Aorta (tissue), 5 donors: ENCODE results near the gene DENND1C. TPM values are rescaled to one million over a fixed set of nuclear protein-coding genes. Genes with fewer than 3 reads are reported as not detected.

ENCODE experiments used
- ATAC-seq: fragments of 200-7000 bp; cut with Tn5 transposase; one replicate; pipeline ENCODE4 v1.9.1; 2022; ENCODE audit warnings: moderate library complexity; ENCODE audit not compliant: low FRiP score
- DNase-seq, 2 donors: peaks; one replicate each; pipeline ENCODE4 v3.0.0-alpha.2; 2020
- H3K27ac ChIP-seq, 2 donors: one replicate each; pipeline ENCODE4 v1.5.1; 2013; ENCODE audit warnings: low read length in 2 of 2, mild to moderate bottlenecking in 2 of 2, moderate library complexity in 2 of 2, control low read depth in 1 of 2, inconsistent platforms in 1 of 2, low read depth in 1 of 2
- H3K27me3 ChIP-seq, 2 donors: one replicate each; pipeline ENCODE4 v1.6.1; 2013; ENCODE audit warnings: control low read depth in 1 of 2, low read length in 1 of 2, mild to moderate bottlenecking in 1 of 2, moderate library complexity in 1 of 2; ENCODE audit not compliant: insufficient read depth in 2 of 2, control insufficient read depth in 1 of 2
- H3K36me3 ChIP-seq, 2 donors: one replicate each; pipeline ENCODE4 v1.6.1; 2013; ENCODE audit warnings: control low read depth in 1 of 2, low read length in 1 of 2, mild to moderate bottlenecking in 1 of 2; ENCODE audit not compliant: insufficient read depth in 2 of 2, control insufficient read depth in 1 of 2
- H3K4me1 ChIP-seq, 2 donors: one replicate each; pipeline ENCODE4 v1.6.1; 2013; ENCODE audit warnings: low read length in 2 of 2, control low read depth in 1 of 2, mild to moderate bottlenecking in 1 of 2, moderate library complexity in 1 of 2; ENCODE audit not compliant: insufficient read depth in 2 of 2, control insufficient read depth in 1 of 2
- H3K4me3 ChIP-seq, 2 donors: one replicate each; pipeline ENCODE4 v1.5.1; 2013; ENCODE audit warnings: low read length in 2 of 2, control low read depth in 1 of 2, mild to moderate bottlenecking in 1 of 2
- H3K9me3 ChIP-seq: one replicate; pipeline ENCODE4 v1.6.1; 2013; ENCODE audit warnings: mild to moderate bottlenecking, low read length; ENCODE audit not compliant: control insufficient read depth
- WGBS, 2 donors: extraction: QIAGEN DNeasy Blood & Tissue Kit; methylation state at CpG; one replicate each; pipeline ENCODE4 v1.1.7; 2013; 5-methylcytosine and 5-hydroxymethylcytosine counted together
- intact Hi-C, 2 donors: fragments of 100-400 bp; cut with DNase I; formaldehyde crosslinking; loops; one replicate each; pipeline versions ENCODE4 v1.14.2 to v1.15.0; 2022
- polyA plus RNA-seq, 2 donors: library from polyadenylated mRNA; stranded (reverse); fragments of 200-250 nt; gene quantifications; one replicate each; pipeline ENCODE4 v1.2.3, GENCODE V29; 2013
- total RNA-seq, 2 donors: library from RNA; stranded (reverse); fragmentation: NEBNext Ultra II Directional; extraction: Animal tissue kit (Norgen Biotek cat#: 25700); gene quantifications; one replicate each; pipeline ENCODE4 v1.2.1, GENCODE V29; 2021
- donor health status: healthy with polysubstance abuse.
- donor health status: Bipolar disorder and iron deficiency.
- donor health status: DM: no; HTN: no; CAD: no.
- donor health status: DM: no; HTN: no; CAD: no.
- donor health status: DM: yes; HTN: yes; CAD: no.

DENND1C gene
- total and polyA plus RNA-seq, 4 donors, result 0.20 to 7.6 (median 2.9) TPM

DNA sequence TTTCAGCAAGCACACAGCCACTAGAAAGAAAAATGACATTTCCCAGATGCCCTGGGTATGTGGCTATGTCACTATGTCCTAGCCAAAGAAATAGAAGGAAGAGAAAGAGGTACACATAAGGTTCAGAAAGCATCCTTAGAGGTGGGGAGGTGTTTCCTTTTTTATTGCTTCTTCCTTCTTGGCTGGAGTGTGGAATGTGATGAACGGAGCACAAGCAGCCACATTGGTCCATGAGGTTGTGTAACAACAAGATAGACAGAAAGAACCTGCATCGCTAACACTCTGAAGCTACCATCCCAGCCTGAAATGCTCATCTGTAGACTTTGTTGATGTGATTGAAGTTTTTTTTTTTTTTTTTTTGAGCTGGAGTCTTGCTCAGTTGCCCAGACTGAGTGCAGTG is 28.7 kb downstream of the DENND1C start:
- H3K4me1 ChIP-seq, result no peaks in the 10 kb centered on the region
- H3K9me3 ChIP-seq, result no peaks in the 10 kb centered on the region
- 94 to 97% methylated on average over 2 of the region's 2 CpGs for WGBS, 2 donors
- intact Hi-C loops, result no loop called here
- no peak overlapping the region for H3K4me3 ChIP-seq
- H3K36me3 ChIP-seq, result peaks cover 3 to 8% of the 10 kb centered on the region in 2 donors
- no peaks in the 10 kb centered on the region for H3K27me3 ChIP-seq
- DNase-seq, result no peak
- no peak for ATAC-seq
- no peak overlapping the region for H3K27ac ChIP-seq

- Histone ChIP-seq H3K4me1 (no peaks in the 10 kb centered on the region), H3K4me3 (no peak overlapping the region), H3K9me3 (no peaks in the 10 kb centered on the region), H3K27ac (no peak overlapping the region), H3K27me3 (no peaks in the 10 kb centered on the region), H3K36me3 (peaks cover 4 to 8% of the 10 kb centered on the region in 2 donors)
- intact Hi-C loops, result no loop called here
- DNase-seq (no peak), ATAC-seq (no peak)
- 96 to 97% methylated on average over 19 of the region's 19 CpGs for WGBS, 2 donors
These were observed 29.4 kb downstream of the DENND1C start for GRCh38 chr19:6452223-6452614.

GRCh38 chr19:6451583-6452222 is 29.9 kb downstream of the DENND1C start:
- Histone ChIP-seq H3K27me3 (no peaks in the 10 kb centered on the region), H3K27ac (no peak overlapping the region), H3K36me3 (peaks cover 4 to 8% of the 10 kb centered on the region in 2 donors), H3K9me3 (no peaks in the 10 kb centered on the region), H3K4me1 (no peaks in the 10 kb centered on the region), H3K4me3 (no peak overlapping the region)
- no peak for ATAC-seq
- intact Hi-C loops, result no loop called here
- no peak for DNase-seq
- 93 to 94% methylated on average over 7 of the region's 7 CpGs for WGBS, 2 donors

GRCh38 chr19:6450166-6450565 is 31.4 kb downstream of the DENND1C start:
- ATAC-seq, result no peak
- no peak for DNase-seq
- Histone ChIP-seq H3K4me1 (no peaks in the 10 kb centered on the region), H3K9me3 (no peaks in the 10 kb centered on the region), H3K27ac (no peak overlapping the region), H3K4me3 (no peak overlapping the region), H3K27me3 (no peaks in the 10 kb centered on the region), H3K36me3 (peaks cover 4 to 5% of the 10 kb centered on the region in 2 donors)
- intact Hi-C loops, result no loop called here
- 96 to 99% methylated on average over 5 of the region's 5 CpGs for WGBS, 2 donors

- peaks cover 0 to 6% of the 10 kb centered on the region in 2 donors for H3K36me3 ChIP-seq
- ATAC-seq, result no peak
- no peak overlapping the region for H3K4me3 ChIP-seq
- 92 to 94% methylated on average over 3 of the region's 3 CpGs for WGBS, 2 donors
- intact Hi-C loops, result no loop called here
- H3K4me1 ChIP-seq, result no peaks in the 10 kb centered on the region
- H3K27ac ChIP-seq, result no peak overlapping the region
- H3K9me3 ChIP-seq, result no peaks in the 10 kb centered on the region
- no peaks in the 10 kb centered on the region for H3K27me3 ChIP-seq
- DNase-seq, result no peak
These were observed 33.5 kb downstream of the DENND1C start for GRCh38 chr19:6448045-6448444.

GRCh38 chr19:6446452-6446851 is 35.1 kb downstream of the DENND1C start:
- 94 to 95% methylated on average over 3 of the region's 3 CpGs for WGBS, 2 donors
- DNase-seq (no peak), ATAC-seq (no peak)
- intact Hi-C loops, result no loop called here
- Histone ChIP-seq H3K4me3 (no peak overlapping the region), H3K36me3 (peaks cover 0 to 4% of the 10 kb centered on the region in 2 donors), H3K27ac (no peak overlapping the region), H3K4me1 (no peaks in the 10 kb centered on the region), H3K27me3 (no peaks in the 10 kb centered on the region), H3K9me3 (no peaks in the 10 kb centered on the region)

DNA sequence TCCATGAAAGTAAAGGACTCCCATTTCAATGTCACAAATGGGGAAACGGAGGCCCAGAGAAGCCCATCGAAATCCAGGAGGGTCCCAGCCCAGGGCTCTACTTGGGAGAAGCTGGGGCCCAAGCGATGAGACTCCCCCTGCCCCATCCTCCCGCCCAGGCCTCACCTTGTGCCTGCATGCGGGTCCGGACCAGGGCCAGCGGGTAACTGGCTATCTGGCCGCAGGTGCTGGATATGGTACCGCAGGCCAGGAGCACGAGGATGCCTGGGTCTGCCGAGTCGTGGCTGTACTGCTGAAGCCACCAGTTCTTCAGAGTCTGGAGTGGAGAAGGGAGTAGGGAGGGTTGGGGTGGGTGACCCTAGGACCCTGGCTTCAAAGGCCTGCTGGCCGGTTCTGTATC is 37.6 kb downstream of the DENND1C start:
- intact Hi-C loops, result no loop called here
- Histone ChIP-seq H3K27ac (no peak overlapping the region), H3K27me3 (no peaks in the 10 kb centered on the region), H3K4me1 (no peaks in the 10 kb centered on the region), H3K4me3 (no peak overlapping the region), H3K9me3 (no peaks in the 10 kb centered on the region), H3K36me3 (peaks cover 0 to 4% of the 10 kb centered on the region in 2 donors)
- ATAC-seq, result no peak
- no peak for DNase-seq
- 90 to 92% methylated on average over 13 of the region's 13 CpGs for WGBS, 2 donors

DNA sequence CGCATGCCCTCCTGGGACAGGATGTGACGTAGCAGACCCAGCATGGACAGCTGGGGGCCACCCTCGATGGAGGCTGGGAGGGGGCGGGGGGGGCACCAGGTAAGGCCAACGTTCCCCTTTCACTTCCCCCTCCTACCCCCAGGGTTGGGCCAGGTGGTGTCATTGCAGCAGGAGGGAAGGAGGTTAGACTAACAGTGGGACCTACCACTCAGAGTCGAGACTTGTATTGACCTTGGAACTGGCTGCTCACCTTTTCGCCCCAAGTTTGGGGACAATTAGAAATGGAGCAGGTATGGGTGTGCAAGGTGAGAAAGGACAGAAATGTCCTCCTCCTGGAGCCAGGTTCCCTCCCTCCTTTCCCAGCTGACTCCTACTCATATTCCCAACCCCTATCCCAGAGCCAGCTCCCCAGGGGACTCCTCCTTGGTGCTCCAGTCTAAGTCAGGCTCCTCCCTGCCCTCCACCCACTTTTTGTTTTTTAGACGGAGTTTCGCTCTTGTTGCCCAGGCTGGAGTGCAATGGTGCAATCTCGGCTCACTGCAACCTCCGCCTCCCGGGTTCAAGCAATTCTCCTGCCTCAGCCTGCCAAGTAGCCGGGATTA is 39.4 kb downstream of the DENND1C start:
- Histone ChIP-seq H3K4me3 (no peak overlapping the region), H3K27ac (no peak overlapping the region), H3K9me3 (no peaks in the 10 kb centered on the region), H3K27me3 (no peaks in the 10 kb centered on the region), H3K36me3 (peaks cover 0 to 2% of the 10 kb centered on the region in 2 donors), H3K4me1 (no peaks in the 10 kb centered on the region)
- DNase-seq (no peak), ATAC-seq (no peak)
- 84 to 93% methylated on average over 13 of the region's 13 CpGs for WGBS, 2 donors
- intact Hi-C loops, result no loop called here

DNA sequence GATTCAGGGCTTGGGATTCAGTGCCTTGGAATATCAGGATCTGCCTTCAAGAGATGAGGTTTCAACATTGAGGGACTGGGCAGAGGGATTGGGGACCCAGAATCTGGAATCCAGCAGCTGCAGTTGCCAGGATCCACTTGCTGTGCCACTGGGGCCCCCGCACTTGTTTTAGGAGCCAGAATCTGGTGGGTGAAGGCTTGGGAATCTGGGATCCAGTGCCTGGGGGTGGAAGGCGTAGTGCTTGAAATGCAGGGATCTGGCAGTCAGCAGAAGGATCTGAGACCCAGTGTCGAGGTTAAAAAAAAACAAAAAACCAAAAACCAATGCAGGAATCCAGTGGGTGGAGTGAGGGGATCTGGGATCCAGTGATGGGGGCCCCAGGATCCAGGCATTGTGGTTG is 40.7 kb downstream of the DENND1C start:
- Histone ChIP-seq H3K36me3 (peaks cover 0 to 2% of the 10 kb centered on the region in 2 donors), H3K27ac (no peak overlapping the region), H3K4me3 (no peak overlapping the region), H3K27me3 (no peaks in the 10 kb centered on the region), H3K4me1 (no peaks in the 10 kb centered on the region), H3K9me3 (no peaks in the 10 kb centered on the region)
- DNase-seq, result no peak
- 85 to 96% methylated on average over 3 of the region's 3 CpGs for WGBS, 2 donors
- intact Hi-C loops, result no loop called here
- ATAC-seq, result no peak
